H54 (cell line): Measurements from ENCODE around the gene KCNIP2.

Experiments used
- DNase-seq: peaks from one replicate; pipeline ENCODE4 v3.0.0; 2011; ENCODE audit warnings: low spot score, mixed read lengths; ENCODE audit not compliant: insufficient read length
- FAIRE-seq: peaks from 3 replicates; lab custom pipeline; 2011; peaks lifted over from hg19 to GRCh38; lab: Jason Lieb, UNC
- POLR2A ChIP-seq: IDR thresholded peaks from 2 replicates; pipeline ENCODE4 v1.6.1; 2011; ENCODE audit warnings: low read depth, mild to moderate bottlenecking, low read length

Gene KCNIP2

DNA sequence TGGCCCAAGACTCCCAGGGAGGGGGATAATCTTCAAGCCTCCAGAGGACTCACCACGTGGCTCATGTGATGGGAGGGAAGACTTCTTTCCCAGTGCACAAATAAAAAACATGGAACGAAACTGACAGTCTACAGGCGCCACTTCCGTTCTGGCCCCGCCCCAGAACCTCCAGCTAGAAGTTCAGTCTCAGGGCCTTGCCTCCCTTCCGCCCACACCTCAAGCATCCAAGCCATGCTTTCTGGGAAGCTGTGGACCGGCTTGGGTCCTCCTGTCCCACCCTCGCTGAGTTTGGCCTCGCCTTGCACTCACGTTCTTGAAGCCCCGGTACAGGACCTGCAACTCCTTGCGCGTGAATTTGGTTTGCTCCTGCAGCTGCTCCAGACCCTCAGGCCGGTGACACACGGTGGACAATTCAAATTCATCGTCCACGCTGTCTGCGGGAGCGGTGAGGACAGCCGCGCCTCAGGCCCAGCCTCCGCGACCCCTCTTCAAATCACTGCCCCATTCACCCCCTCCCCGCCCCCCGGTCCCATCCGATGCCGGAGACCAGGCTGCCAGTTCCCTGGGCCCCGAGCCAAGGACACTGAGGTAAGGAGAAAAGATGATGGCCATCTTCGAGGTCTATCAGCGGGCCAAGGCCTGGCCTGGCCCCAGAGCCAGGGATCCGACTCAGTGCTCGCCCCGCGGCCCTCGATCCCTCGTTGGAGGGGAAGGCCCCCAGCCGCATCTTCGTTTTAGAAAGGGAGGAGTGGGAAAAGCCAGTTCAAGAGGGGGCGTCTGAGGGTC, 14.6 kb downstream of the KCNIP2 start:
- no peak for FAIRE-seq
- TF ChIP-seq POLR2A, result no peak
- DNase-seq, result no peak

DNA sequence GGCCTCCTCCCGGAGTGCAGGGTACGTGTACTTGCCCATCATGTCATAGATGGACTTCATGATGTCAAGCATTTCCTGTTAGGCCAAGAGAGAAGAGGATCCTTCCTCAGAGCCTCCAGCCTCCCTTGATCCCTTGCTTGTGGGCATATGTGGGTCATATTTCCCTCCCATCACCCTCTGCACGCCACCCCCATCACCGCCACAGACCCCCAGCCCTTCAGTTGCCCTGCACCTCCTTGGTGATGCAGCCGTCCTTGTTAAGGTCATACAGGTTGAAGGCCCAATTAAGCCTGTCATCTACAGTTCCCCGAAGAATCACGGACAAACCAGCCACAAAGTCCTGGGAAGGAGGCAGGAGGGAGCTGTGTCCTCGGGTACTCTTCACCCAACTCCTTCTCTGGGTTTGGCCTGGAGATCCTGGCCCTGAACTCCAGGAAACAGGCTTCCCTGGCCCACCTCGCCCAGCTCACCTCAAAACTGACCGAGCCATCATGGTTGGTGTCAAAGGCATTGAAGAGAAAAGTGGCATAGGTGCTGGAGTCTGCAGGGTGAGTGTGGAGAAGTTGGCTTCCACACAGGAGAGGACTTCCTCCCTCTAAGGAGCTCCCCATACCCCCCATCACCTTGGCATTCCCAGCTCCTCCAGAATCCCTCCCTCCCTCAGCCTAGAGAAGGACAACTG, 15.5 kb downstream of the KCNIP2 start:
- DNase-seq, result no peak
- TF ChIP-seq POLR2A, result no peak
- FAIRE-seq, result no peak

DNA sequence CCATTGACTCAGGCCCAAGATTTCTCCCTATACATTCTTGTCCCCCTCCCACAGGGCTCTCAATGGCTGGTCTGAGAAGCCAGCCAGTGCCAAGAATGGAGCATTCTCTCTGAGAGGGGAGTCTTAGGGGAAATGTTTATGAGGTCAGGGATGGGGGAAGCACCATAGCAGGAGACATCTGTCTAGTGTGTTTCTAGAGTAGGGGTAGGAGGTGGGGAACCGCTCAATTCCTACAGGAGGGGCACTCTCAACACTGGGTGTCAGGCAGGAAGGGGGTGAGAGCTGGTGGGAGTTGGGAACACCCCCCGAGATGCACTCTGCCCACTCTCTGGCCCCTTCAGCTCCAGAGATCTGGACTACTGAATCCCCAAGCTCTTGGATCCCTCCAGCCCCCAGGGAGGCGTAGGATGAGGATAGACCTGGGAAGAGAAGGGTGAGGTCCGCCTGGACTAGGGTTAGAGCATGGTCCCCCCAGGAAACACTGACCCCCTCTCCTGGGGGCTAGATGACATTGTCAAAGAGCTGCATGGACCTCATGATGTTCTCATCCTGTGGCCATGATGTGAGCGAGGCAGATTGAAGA, 16.7 kb downstream of the KCNIP2 start:
- DNase-seq, result no peak
- no peak for FAIRE-seq
- TF ChIP-seq POLR2A, result no peak

DNA sequence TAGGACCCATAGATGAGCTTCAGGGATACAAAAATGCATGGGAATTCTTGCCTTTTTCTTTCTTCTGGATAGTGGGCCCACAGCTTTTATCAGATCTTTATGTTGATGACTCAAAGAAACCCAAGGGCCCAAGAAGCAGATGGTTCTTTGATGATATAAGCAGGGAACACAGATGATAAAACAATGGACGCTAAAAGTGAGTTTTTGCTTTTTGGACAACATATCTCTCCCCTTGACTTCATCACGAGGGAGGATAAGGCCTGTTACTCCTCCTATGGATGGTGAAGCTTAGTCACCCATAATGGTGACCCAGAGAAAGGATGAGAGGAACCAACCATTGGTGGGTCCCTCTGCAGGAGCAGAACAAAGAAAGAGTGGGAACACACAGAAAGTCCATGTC, 18.9 kb downstream of the KCNIP2 start:
- FAIRE-seq (no peak), DNase-seq (no peak)
- no peak for TF ChIP-seq POLR2A

DNA sequence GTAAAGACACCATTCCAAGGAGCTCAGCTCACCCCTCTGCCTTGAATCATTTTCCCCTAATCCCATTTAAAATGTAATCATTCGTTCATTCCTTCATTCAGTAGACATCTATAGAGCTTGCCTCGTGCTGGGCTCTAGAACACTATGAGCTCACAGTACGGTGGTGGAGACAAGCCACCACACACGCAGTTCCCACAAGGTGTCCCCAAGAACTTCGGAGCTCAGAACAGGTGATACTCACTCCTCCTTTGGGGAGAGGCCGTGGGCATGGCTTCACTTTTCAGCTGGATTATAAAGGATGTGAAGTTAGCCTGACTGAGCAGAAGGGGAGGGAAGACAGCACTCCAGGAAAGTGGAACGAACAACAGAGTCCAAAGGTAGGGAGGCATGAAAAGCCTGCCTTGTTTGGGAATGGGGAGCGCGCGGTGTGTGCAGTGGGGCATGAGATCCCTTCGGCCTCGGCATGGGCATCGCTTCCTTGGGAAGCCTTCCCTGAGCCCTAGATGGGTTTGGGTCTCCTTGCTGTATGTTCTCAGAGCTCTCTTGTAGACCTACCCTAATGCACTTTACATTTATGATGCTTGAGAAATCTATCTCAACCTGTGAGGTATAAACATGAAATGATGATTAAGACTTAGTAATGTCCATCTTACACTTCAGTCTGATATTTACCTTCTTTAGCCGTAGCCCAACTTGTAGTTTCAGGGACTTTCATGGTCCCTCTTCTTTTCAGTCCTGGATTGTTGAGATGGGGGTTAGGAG, 24.5 kb downstream of the KCNIP2 start:
- FAIRE-seq, result no peak
- no peak for DNase-seq
- TF ChIP-seq POLR2A, result no peak

DNA sequence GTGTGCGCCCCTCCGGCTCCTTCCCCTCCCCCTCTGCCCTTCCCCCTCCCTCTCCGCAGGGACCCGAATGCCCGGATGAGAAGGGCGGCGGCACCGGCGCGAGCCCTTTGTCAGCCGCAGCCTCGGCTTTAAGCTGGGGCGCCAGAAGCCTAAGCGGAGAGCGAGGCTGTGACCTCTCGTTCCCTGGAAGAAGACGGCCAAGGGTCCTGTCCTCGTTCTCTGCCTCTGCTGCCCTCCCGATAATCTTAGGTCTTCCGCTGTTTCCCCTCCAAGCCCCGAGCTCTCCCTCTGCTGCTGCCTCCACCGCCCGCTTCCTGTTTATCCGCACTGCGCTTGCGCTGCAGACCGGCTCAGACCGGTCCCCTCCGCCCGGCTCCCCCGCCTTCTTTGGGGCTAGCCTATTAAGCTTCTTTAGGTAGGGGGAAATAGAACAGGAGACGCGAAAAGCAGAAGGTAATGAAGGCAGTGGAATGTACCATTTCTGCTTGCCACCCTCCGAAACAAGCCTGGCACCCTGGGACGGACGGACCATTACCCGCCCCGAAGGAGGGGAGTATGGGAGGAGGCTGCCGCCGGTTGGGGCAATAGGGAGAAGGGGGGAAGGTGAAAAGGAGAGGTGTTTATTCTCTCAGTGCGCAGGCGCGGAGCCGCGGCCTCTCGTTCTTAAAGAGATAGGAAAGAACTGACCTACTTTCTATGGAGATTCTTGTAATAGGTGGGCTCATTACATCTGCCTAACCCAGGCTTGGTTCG, 25.3 kb downstream of the KCNIP2 start, which contains the start of gene OGA:
Gene OGA, minus strand, starts transcription at position 326 of the 753 bp plus-strand sequence. CDS start 422 bp downstream, outside the sequence.
- FAIRE-seq, result peak; percentile 84
- DNase-seq, result peak; percentile 95
- TF ChIP-seq POLR2A, result peak; percentile 93

DNA sequence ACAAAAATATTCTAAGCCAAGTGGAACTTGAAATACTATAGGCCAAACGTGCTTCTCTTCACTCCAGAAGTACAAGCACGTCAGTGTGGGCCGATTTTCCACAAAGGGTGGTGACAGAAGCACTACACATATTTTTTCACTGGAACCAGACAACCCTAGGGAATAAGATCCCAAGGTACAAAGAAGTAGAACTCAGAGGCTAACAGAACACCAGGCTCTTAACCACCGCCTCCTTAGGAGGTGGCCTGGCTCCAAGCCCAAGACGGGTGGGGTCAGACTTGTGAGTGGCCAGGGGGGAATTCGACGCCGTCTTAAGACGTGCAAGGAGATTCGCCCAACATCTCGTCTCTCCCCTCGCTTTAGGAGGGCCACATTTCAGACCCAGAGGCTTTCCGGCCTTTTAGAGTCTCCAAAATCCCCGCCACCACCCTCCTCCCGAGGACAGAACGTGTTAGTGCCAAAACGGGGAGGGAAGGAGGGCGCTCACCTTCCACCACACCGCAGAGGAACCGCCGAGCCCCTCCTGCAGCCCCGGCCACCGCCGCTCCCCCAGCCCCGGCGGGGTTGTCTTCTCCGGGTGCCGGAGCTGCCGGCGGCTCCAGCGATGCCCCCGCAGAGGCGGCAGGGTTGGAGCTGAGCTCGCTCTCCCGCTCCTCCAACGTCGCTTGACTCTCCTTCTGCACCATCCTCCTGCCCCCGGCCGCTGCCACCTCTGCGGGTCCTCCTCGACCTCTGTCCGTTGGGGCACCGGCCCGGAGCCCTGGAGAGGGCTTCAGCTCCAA, 26.1 kb downstream of the KCNIP2 start:
- peak; percentile 61 for DNase-seq
- peak; percentile 36; the same call in 1 of the 2 replicates for TF ChIP-seq POLR2A
- FAIRE-seq, result no peak

DNA sequence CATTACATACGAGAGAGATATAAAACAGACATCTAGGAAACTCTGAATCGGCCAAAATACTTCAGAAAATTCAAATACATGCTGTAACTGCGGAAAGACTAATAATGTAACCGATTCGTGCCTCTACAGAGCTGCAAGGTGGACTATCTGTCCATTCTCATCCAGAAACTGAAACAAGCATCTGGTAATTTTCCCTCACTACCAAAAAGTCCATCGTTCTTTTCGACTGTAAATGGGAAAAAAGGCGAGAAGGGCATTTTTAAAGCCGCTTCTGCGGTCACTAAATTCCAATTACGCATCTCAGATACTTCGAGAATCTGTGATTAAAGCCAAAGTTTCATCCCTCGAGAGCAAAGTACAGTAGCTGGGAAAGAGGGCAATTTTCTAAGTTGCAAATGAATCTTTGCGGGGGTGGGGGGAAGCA, 26.7 kb downstream of the KCNIP2 start:
- DNase-seq (no peak), FAIRE-seq (no peak)
- TF ChIP-seq POLR2A, result no peak

DNA sequence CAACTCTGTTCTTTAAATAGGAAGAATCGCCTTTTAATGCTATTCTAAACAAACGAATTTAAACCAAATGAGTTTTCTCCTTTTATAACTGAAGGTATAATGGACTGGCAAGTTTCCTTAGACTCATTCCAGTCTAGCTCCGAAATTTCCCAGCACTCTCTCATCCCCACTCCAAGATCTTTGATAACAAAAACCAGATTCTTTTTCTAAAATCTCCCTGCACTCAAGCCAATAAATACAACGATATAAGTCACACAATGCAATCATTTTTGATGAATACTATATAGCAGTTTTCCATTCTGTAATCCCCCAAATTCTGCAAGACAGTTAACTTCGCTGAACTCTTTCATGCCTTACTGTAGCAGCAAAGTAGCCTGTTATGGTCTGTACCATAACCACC, 27.2 kb downstream of the KCNIP2 start:
- no peak for TF ChIP-seq POLR2A
- DNase-seq, result no peak
- no peak for FAIRE-seq

DNA sequence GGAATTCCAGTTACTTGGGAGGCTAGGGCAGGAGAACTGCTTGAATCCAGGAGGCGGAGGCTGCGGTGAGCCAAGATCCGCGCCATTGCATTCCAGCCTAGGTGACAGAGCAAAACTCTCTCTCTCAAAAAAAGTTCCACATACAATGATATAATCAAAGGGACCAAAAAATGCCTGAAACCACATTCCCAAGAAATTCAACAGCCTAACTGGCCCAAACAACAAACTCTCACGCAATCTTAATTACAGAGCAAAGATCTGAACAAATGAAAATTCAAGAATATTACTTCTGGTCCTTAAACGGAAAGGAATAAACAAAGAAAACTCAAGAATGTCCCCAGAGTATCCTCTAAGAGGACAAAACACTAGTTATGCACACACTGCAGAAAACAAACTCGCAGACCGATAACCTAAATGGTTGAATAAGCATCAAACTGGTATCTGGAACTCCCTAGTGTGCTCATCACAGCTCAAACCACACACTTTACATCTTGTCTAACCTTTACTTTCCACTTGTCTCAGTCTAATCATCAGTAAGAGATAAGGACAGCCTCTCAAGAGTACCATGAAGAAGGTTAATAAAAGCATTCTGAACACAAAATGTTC, 29.0 kb downstream of the KCNIP2 start:
- FAIRE-seq (no peak), DNase-seq (no peak)
- no peak for TF ChIP-seq POLR2A

DNA sequence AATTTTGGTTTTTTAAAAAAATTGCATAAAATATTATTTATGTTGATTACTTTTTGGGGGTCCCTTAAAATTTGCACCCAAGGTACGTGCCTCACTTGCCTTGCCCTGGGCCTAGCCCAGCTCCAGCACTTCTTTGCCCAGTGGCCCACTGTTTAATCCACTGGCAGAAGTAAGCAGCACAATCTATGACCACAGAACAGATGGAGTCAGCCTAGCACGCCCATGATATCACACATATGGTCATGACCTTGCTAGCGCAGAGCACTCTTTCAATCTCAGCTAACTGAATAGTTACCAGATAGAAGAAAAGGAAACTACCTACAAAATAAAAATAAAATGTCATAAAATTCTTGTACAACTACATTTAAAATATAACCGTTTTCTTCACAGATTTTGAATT, 31.0 kb downstream of the KCNIP2 start:
- no peak for FAIRE-seq
- no peak for TF ChIP-seq POLR2A
- no peak for DNase-seq

DNA sequence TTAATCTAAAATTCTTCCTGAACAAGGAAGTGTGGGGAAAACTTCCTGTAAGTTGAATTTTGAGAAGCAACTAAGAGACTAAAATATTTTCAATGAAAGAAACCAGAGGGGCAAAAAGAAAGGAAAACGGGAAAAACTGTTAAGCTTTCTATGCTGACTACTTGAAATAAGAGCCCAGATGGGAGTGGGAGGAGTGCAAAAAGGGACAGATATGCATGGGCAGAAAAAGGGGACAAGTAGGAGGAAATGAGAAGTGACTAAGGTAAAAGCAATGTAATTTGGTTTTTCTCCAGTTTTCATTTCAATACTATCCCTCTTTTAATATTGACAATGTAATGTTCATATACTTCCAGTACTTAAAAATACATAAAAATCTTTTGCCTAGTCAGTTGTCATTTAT, 36.4 kb downstream of the KCNIP2 start:
- DNase-seq, result no peak
- FAIRE-seq, result no peak
- no peak for TF ChIP-seq POLR2A
